RPMI7951 (cell line): ENCODE data around the gene NCOA5. TPM values are rescaled to one million over a fixed set of nuclear protein-coding genes. Genes with fewer than 3 reads are reported as not detected.

Experiments used
- DNase-seq: peaks from one replicate; pipeline ENCODE4 v3.0.0-alpha.2; 2012; ENCODE audit warnings: low read depth
- total RNA-seq: library from RNA; depleted of rRNA; stranded (reverse); fragments of >200 nt; shearing (Covaris generic); gene quantifications from 2 replicates; pipeline ENCODE4 v1.2.3, GENCODE V29; 2014; rRNA removed

Gene NCOA5
- total RNA-seq, 1 experiment from 2014 or later = 15.1 TPM

- DNase-seq = no peak
Observed at GRCh38 chr20:46017272-46017671, 72.5 kb downstream of the NCOA5 start.

DNA sequence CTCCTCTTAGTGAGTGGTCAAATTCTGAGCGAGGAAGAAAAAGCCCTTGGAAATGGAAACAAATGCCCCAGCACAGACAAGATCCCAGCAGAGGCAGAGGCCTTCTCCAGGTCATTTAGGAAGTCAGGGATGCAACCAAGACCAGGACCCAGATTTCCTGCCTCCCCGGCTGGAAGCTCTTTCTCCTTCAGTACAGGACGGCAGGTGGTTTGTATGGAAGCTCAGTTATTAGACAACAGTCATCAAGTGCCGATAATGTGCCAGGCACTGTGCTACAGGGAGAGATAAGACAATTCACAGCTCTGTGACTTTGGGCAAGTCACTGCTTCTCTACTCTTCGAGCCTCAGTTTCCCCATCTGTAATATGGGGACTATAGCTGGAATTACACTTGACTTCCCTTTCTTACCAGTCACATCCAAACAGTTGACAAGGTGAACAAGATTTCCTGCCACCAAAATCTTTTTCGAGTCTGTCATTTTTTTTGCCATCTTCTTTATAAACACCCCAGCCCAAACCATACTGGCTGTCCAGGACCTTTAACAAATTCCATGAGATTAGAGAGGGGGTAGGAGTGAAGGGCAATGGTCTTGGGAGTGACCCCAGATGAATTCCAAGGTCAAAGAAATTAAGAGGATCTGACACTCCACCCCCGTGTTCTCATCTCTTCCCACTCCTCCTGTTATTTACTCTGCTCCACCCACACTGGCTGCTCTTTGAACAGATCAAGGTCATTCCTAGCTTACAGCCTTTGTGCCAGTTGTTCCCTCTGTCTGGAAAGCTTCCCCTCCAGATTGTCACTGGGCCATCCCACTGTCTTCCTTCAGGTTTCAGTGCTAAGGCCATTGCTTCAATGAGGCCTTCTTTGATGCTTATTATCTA, 75.0 kb downstream of the NCOA5 start:
- no peak for DNase-seq

DNA sequence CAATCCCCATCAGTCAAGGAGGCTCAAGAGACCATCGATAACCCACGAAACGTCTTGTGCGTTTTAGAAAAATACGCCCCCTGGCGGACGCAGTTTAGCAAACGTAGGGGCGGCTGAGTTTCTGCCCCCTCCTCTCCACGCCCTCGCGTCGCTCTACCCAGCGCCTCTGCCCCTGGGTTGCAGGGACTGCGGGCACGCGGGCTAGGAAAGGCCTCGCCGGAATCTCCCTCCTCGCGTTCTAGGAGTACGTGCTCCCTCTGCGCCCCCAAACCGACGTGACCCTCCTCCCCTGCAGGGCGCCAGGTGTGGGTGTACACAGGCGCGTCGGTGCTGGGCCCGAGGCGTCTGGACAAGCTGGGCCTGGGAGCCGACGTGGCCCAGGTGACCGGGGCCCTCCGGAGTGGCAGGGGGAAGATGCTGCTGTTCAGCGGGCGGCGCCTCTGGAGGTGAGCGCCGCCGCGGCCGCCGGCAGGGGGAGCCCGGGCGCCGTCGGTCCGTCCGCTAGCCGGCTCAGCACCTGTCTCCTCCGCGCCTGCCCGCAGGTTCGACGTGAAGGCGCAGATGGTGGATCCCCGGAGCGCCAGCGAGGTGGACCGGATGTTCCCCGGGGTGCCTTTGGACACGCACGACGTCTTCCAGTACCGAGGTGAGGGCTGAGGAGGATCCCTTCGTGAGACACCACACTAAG, 75.8 kb downstream of the NCOA5 start:
- peak; percentile 50 for DNase-seq

- DNase-seq = no peak
Observed at GRCh38 chr20:46013322-46013828, 76.4 kb downstream of the NCOA5 start.

DNA sequence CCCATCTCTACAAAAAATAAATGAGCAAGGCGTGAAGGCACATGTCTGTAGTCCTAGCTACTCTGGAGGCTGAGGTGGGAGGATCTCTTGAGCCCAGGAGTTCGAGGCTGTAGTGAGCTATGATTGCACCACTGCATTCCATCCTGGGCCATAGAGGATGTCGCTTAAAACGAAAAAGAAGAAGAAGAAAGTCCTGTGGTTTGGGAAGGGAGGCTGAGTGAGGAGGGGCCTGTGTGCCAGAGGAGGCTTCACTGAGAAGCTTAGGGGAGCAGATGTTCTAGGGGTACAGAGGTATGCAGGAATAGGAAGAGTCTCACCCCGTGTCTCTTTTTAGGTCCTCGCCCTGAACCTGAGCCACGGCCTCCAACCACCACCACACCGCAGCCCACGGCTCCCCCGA, 76.8 kb downstream of the NCOA5 start:
- DNase-seq = no peak

- DNase-seq = peak; percentile 63
Observed at GRCh38 chr20:46011631-46012482, 77.9 kb downstream of the NCOA5 start.

Other genes with a start within 250 kb of the NCOA5 start
- 102 and 119 TPM in 2 replicates for gene ACOT8, start 232.6 kb downstream of the NCOA5 start, total RNA-seq
- 9.3 and 9.4 TPM in 2 replicates for gene ZSWIM3, start 232.3 kb downstream of the NCOA5 start, total RNA-seq
- 17.0 and 20.4 TPM in 2 replicates for gene ZSWIM1, start 208.7 kb downstream of the NCOA5 start, total RNA-seq
- 0.98 TPM in 1 of 2 replicates, not detected in the other for gene SPATA25, start 202.3 kb downstream of the NCOA5 start, total RNA-seq
- gene NEURL2, start 198.8 kb downstream of the NCOA5 start, total RNA-seq = 3.0 and 5.5 TPM in 2 replicates
- gene CTSA, start 198.6 kb downstream of the NCOA5 start, total RNA-seq = 168 and 187 TPM in 2 replicates
- gene PLTP, start 177.8 kb downstream of the NCOA5 start, total RNA-seq = 36.8 and 47.1 TPM in 2 replicates
- gene PCIF1, start 155.3 kb downstream of the NCOA5 start, total RNA-seq = 11.5 and 13.6 TPM in 2 replicates
- gene ZNF335, start 117.8 kb downstream of the NCOA5 start, total RNA-seq = 11.9 and 12.0 TPM in 2 replicates
- gene MMP9, start 81.1 kb downstream of the NCOA5 start, total RNA-seq = 3.0 and 4.7 TPM in 2 replicates
- gene SLC12A5, start 60.7 kb downstream of the NCOA5 start, total RNA-seq = 0.96 TPM in 1 of 2 replicates, not detected in the other
- 0.72 and 1.7 TPM in 2 replicates for gene CD40, start 28.4 kb upstream of the NCOA5 start, total RNA-seq
- not detected in 2 replicates for gene CDH22, start 218.5 kb upstream of the NCOA5 start, total RNA-seq